ENCODE data around the gene TNFRSF1A.

GRCh38 chr12:6333029-6333428 lies 8.8 kb downstream of the TNFRSF1A start:
- no peak for TF ChIP-seq POLR2AphosphoS5 (IDR thresholded peaks at IDR 0.05; ENCODE audit: low read depth, low read length)
- no peak for TF ChIP-seq POLR2A (IDR thresholded peaks at IDR 0.05; ENCODE audit: low read depth, low read length)
- no peak for TF ChIP-seq TAF1 (IDR thresholded peaks at IDR 0.05; ENCODE audit: low read depth, low read length)
- TF ChIP-seq PAX5 (IDR thresholded peaks at IDR 0.05; ENCODE audit: insufficient read depth, low read length, severe bottlenecking), result no peak
- no peak for TF ChIP-seq SPI1 (IDR thresholded peaks at IDR 0.05; ENCODE audit: low read depth, low read length)
- TF ChIP-seq POU2F2 (IDR thresholded peaks at IDR 0.05; ENCODE audit: low read depth, low read length), result no peak

Data from GM12891 (cell line).